B cell (primary cell): ENCODE measurements around the gene FAU. TPM values are rescaled to one million over a fixed set of nuclear protein-coding genes. Genes with fewer than 3 reads are reported as not detected.

Experiments used
- polyA plus RNA-seq: library from polyadenylated mRNA; depleted of rRNA; stranded (reverse); fragments of >200 nt; gene quantifications from 2 replicates; pipeline ENCODE4 v1.2.3, GENCODE V29; 2012
- small RNA-seq: library from RNA; depleted of rRNA; stranded (forward); fragments of <200 nt; gene quantifications from one replicate; pipeline ENCODE3, GENCODE V24; 2012; ENCODE audit warnings: low replicate concordance, low read depth; ENCODE audit not compliant: insufficient read length
- total RNA-seq, 2 donors: library from RNA; stranded (reverse); fragments of 120-200 nt in 1 of 2; gene quantifications; 1 replicate in 1 of 2; 2 replicates in 1 of 2; pipeline versions ENCODE4 v1.2.3 to v1.2.4, GENCODE V29; 2013 to 2022

Gene FAU
- total and polyA plus RNA-seq, 2 donors (not counting 1 experiment from before 2014, with no cell fraction given) = 1,318 to 1,559 TPM

Small RNA genes within 50 kb of the gene (small RNA-seq; reads per million reads assigned to genes)
- gene HIGD1AP10 = not detected
- not detected for gene PDCL2P2
- gene RNU2-23P = 0.57 reads per million

Other genes starting within 250 kb of the FAU start
- 249 and 280 TPM in 2 replicates for gene EHD1, start 243.5 kb downstream of the FAU start, total RNA-seq
- gene EHD1, start 243.5 kb downstream of the FAU start, polyA plus RNA-seq = 208 and 223 TPM in 2 replicates
- 38.6 and 43.4 TPM in 2 replicates for gene ATG2A, start 204.9 kb downstream of the FAU start, total RNA-seq
- 24.3 and 32.8 TPM in 2 replicates for gene ATG2A, start 204.9 kb downstream of the FAU start, polyA plus RNA-seq
- 22.6 and 24.2 TPM in 2 replicates for gene PPP2R5B, start 197.4 kb downstream of the FAU start, total RNA-seq
- gene PPP2R5B, start 197.4 kb downstream of the FAU start, polyA plus RNA-seq = 24.3 and 30.5 TPM in 2 replicates
- gene GPHA2, start 186.2 kb downstream of the FAU start, total RNA-seq = 0.39 TPM in 1 of 2 replicates, not detected in the other
- 1.2 and 2.8 TPM in 2 replicates for gene GPHA2, start 186.2 kb downstream of the FAU start, polyA plus RNA-seq
- 0.71 and 0.95 TPM in 2 replicates for gene MAJIN, start 150.0 kb downstream of the FAU start, total RNA-seq
- 1.2 and 2.4 TPM in 2 replicates for gene MAJIN, start 150.0 kb downstream of the FAU start, polyA plus RNA-seq
- 0.51 and 0.62 TPM in 2 replicates for gene BATF2, start 125.2 kb downstream of the FAU start, total RNA-seq
- gene BATF2, start 125.2 kb downstream of the FAU start, polyA plus RNA-seq = 0.39 and 1.7 TPM in 2 replicates
- 43.4 and 44.4 TPM in 2 replicates for gene ARL2, start 108.0 kb downstream of the FAU start, total RNA-seq
- 25.9 and 53.6 TPM in 2 replicates for gene ARL2, start 108.0 kb downstream of the FAU start, polyA plus RNA-seq
- gene SNX15, start 94.7 kb downstream of the FAU start, total RNA-seq = 28.5 and 30.4 TPM in 2 replicates
- 20.0 and 26.0 TPM in 2 replicates for gene SNX15, start 94.7 kb downstream of the FAU start, polyA plus RNA-seq
- 5.9 and 7.5 TPM in 2 replicates for gene SAC3D1, start 80.9 kb downstream of the FAU start, total RNA-seq
- 2.4 and 6.0 TPM in 2 replicates for gene SAC3D1, start 80.9 kb downstream of the FAU start, polyA plus RNA-seq
- gene NAALADL1, start 63.6 kb downstream of the FAU start, total RNA-seq = 23.0 and 24.3 TPM in 2 replicates
- gene NAALADL1, start 63.6 kb downstream of the FAU start, polyA plus RNA-seq = 30.8 and 40.2 TPM in 2 replicates
- gene CDCA5, start 38.1 kb downstream of the FAU start, total RNA-seq = 0.78 and 1.4 TPM in 2 replicates
- 1.1 and 1.3 TPM in 2 replicates for gene CDCA5, start 38.1 kb downstream of the FAU start, polyA plus RNA-seq
- gene ZFPL1, start 37.9 kb downstream of the FAU start, total RNA-seq = 47.9 and 57.3 TPM in 2 replicates
- gene ZFPL1, start 37.9 kb downstream of the FAU start, polyA plus RNA-seq = 66.7 and 79.2 TPM in 2 replicates
- gene VPS51, start 25.9 kb downstream of the FAU start, total RNA-seq = 223 and 225 TPM in 2 replicates
- 204 and 206 TPM in 2 replicates for gene VPS51, start 25.9 kb downstream of the FAU start, polyA plus RNA-seq
- 28.5 and 35.3 TPM in 2 replicates for gene TM7SF2, start 10.3 kb downstream of the FAU start, total RNA-seq
- gene TM7SF2, start 10.3 kb downstream of the FAU start, polyA plus RNA-seq = 22.8 and 23.9 TPM in 2 replicates
- gene ZNHIT2, start 4.4 kb downstream of the FAU start, total RNA-seq = 14.1 and 14.5 TPM in 2 replicates
- gene ZNHIT2, start 4.4 kb downstream of the FAU start, polyA plus RNA-seq = 2.0 and 6.2 TPM in 2 replicates
- 48.5 and 58.5 TPM in 2 replicates for gene MRPL49, start 187 bp upstream of the FAU start, total RNA-seq
- 39.6 and 46.8 TPM in 2 replicates for gene MRPL49, start 187 bp upstream of the FAU start, polyA plus RNA-seq
- 187 and 188 TPM in 2 replicates for gene SYVN1, start 12.4 kb upstream of the FAU start, total RNA-seq
- 250 and 282 TPM in 2 replicates for gene SYVN1, start 12.4 kb upstream of the FAU start, polyA plus RNA-seq
- not detected in 2 replicates for gene SPDYC, start 48.1 kb upstream of the FAU start, total RNA-seq
- not detected in 2 replicates for gene SPDYC, start 48.1 kb upstream of the FAU start, polyA plus RNA-seq
- gene CAPN1, start 59.8 kb upstream of the FAU start, total RNA-seq = 192 and 202 TPM in 2 replicates
- 175 and 192 TPM in 2 replicates for gene CAPN1, start 59.8 kb upstream of the FAU start, polyA plus RNA-seq
- 28.7 and 33.2 TPM in 2 replicates for gene POLA2, start 139.8 kb upstream of the FAU start, total RNA-seq
- 11.0 and 13.0 TPM in 2 replicates for gene POLA2, start 139.8 kb upstream of the FAU start, polyA plus RNA-seq
- gene CDC42EP2, start 192.7 kb upstream of the FAU start, total RNA-seq = 1.1 and 1.5 TPM in 2 replicates
- gene CDC42EP2, start 192.7 kb upstream of the FAU start, polyA plus RNA-seq = 0.69 TPM in 1 of 2 replicates, not detected in the other
- 122 and 124 TPM in 2 replicates for gene DPF2, start 211.7 kb upstream of the FAU start, total RNA-seq
- gene DPF2, start 211.7 kb upstream of the FAU start, polyA plus RNA-seq = 40.9 and 66.8 TPM in 2 replicates
- gene TIGD3, start 232.6 kb upstream of the FAU start, total RNA-seq = 6.1 and 7.5 TPM in 2 replicates
- 2.7 and 3.8 TPM in 2 replicates for gene TIGD3, start 232.6 kb upstream of the FAU start, polyA plus RNA-seq